NB4 (cell line): ENCODE data around the gene AOPEP.

Experiments used
- MYC ChIP-seq: IDR thresholded peaks from 2 replicates; pipeline ENCODE4 v1.6.1; 2011; ENCODE audit warnings: low read depth, low read length
- POLR2A ChIP-seq: IDR thresholded peaks from 2 replicates; pipeline ENCODE4 v1.6.1; 2011; ENCODE audit warnings: mild to moderate bottlenecking; ENCODE audit not compliant: insufficient read length; ENCODE audit errors: extremely low read depth
- TF ChIP-seq, protein P1 (sequence below): IDR thresholded peaks from one replicate; pipeline ENCODE4 v1.5.1; 2012; ENCODE audit warnings: low read depth, low read length
- TF ChIP-seq, protein P2 (sequence below): IDR thresholded peaks from 2 replicates; pipeline ENCODE4 v1.6.1; 2011; ENCODE audit warnings: low read depth, low read length

- no peak for TF ChIP-seq POLR2A
- TF ChIP-seq, protein P1, sequence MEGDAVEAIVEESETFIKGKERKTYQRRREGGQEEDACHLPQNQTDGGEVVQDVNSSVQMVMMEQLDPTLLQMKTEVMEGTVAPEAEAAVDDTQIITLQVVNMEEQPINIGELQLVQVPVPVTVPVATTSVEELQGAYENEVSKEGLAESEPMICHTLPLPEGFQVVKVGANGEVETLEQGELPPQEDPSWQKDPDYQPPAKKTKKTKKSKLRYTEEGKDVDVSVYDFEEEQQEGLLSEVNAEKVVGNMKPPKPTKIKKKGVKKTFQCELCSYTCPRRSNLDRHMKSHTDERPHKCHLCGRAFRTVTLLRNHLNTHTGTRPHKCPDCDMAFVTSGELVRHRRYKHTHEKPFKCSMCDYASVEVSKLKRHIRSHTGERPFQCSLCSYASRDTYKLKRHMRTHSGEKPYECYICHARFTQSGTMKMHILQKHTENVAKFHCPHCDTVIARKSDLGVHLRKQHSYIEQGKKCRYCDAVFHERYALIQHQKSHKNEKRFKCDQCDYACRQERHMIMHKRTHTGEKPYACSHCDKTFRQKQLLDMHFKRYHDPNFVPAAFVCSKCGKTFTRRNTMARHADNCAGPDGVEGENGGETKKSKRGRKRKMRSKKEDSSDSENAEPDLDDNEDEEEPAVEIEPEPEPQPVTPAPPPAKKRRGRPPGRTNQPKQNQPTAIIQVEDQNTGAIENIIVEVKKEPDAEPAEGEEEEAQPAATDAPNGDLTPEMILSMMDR: no peak
- TF ChIP-seq, protein P2, sequence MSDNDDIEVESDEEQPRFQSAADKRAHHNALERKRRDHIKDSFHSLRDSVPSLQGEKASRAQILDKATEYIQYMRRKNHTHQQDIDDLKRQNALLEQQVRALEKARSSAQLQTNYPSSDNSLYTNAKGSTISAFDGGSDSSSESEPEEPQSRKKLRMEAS: no peak
- no peak for TF ChIP-seq MYC
These were observed 392.1 kb downstream of the AOPEP start for GRCh38 chr9:95118596-95118995.
